Measurements from ENCODE around the gene MXRA8.

MXRA8 gene

DNA sequence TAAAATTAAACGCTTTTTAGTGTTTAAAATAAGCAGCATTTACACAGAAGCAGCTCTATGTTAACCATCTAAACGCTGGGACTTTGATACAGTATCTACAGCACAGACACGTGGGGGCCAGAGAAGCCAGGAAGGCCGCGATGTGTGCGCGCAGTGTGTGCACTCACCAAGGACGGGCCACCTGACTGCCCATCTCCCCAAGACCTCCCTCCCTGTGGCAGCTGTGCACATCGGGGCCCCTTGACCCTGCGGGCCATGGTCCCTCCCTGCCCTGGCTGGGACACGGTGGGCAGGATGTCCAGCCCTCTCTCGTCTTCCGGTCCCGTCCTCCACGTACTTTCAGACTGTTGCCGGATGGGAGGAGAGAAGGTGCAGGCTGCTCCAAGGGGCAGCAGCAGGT, 23.1 kb downstream of the MXRA8 start:
- no peak for DNase-seq (ENCODE audit: low read depth in 1 of 2, low spot score in 1 of 2)
- Histone ChIP-seq H3K27ac (replicated peaks) (no peak overlapping the region), H3K27me3 (ENCODE audit: insufficient read depth, poor library complexity, severe bottlenecking) (no peaks in the 10 kb centered on the region), H3K4me3 (replicated peaks; ENCODE audit: insufficient read depth, low read length) (no peak overlapping the region)
- TF ChIP-seq POLR2AphosphoS5 (IDR thresholded peaks at IDR 0.05; ENCODE audit: low read depth) (no peak), CTCF (IDR thresholded peaks at IDR 0.05; ENCODE audit: insufficient read depth, low read length) (no peak), SPI1 (IDR thresholded peaks at IDR 0.05; ENCODE audit: borderline replicate concordance, low read depth) (no peak), GABPA (IDR thresholded peaks at IDR 0.05; ENCODE audit: low read depth) (no peak)
- TF ChIP-seq, protein P1, sequence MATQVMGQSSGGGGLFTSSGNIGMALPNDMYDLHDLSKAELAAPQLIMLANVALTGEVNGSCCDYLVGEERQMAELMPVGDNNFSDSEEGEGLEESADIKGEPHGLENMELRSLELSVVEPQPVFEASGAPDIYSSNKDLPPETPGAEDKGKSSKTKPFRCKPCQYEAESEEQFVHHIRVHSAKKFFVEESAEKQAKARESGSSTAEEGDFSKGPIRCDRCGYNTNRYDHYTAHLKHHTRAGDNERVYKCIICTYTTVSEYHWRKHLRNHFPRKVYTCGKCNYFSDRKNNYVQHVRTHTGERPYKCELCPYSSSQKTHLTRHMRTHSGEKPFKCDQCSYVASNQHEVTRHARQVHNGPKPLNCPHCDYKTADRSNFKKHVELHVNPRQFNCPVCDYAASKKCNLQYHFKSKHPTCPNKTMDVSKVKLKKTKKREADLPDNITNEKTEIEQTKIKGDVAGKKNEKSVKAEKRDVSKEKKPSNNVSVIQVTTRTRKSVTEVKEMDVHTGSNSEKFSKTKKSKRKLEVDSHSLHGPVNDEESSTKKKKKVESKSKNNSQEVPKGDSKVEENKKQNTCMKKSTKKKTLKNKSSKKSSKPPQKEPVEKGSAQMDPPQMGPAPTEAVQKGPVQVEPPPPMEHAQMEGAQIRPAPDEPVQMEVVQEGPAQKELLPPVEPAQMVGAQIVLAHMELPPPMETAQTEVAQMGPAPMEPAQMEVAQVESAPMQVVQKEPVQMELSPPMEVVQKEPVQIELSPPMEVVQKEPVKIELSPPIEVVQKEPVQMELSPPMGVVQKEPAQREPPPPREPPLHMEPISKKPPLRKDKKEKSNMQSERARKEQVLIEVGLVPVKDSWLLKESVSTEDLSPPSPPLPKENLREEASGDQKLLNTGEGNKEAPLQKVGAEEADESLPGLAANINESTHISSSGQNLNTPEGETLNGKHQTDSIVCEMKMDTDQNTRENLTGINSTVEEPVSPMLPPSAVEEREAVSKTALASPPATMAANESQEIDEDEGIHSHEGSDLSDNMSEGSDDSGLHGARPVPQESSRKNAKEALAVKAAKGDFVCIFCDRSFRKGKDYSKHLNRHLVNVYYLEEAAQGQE (IDR thresholded peaks at IDR 0.05; ENCODE audit: insufficient replicate concordance, low read depth): no peak

DNA sequence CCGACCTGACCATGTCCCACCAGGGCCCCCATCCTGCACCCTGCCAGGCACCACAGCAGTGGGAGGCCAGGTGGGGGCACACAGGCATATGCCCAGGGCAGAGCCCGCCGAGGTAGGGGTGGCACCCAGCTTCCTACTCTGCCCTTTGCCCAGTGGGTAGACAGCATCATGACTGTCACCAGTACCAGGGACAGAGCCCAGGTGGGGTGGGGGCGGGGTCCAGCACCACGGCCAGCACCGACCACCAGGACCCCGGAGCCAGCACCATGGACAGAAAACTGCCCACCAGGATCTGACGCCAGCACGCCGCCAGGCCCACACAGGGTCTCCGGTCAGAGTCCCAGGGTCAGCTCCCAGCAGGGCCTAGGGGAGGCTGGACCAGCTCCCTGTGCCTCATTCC, 23.5 kb downstream of the MXRA8 start:
- no peak overlapping the region for H3K4me3 ChIP-seq (replicated peaks; ENCODE audit: insufficient read depth, low read length)
- H3K27me3 ChIP-seq (ENCODE audit: insufficient read depth, poor library complexity, severe bottlenecking): no peaks in the 10 kb centered on the region
- TF ChIP-seq, protein P1 (IDR thresholded peaks at IDR 0.05; ENCODE audit: insufficient replicate concordance, low read depth): peak; percentile 92
- TF ChIP-seq GABPA (IDR thresholded peaks at IDR 0.05; ENCODE audit: low read depth) (no peak), SPI1 (IDR thresholded peaks at IDR 0.05; ENCODE audit: borderline replicate concordance, low read depth) (no peak), CTCF (IDR thresholded peaks at IDR 0.05; ENCODE audit: insufficient read depth, low read length) (no peak)
- no peak for DNase-seq (ENCODE audit: low read depth in 1 of 2, low spot score in 1 of 2)
- H3K27ac ChIP-seq (replicated peaks): no peak overlapping the region

GRCh38 chr1:1333551-1334241, 24.7 kb downstream of the MXRA8 start:
- Histone ChIP-seq H3K4me3 (replicated peaks; ENCODE audit: insufficient read depth, low read length) (no peak overlapping the region), H3K27ac (replicated peaks) (no peak overlapping the region), H3K27me3 (ENCODE audit: insufficient read depth, poor library complexity, severe bottlenecking) (no peaks in the 10 kb centered on the region)
- DNase-seq (ENCODE audit: low read depth in 1 of 2, low spot score in 1 of 2): no peak
- TF ChIP-seq POLR2AphosphoS5 (IDR thresholded peaks at IDR 0.05; ENCODE audit: low read depth) (no peak; the same call in 1 of the 2 replicates), GABPA (IDR thresholded peaks at IDR 0.05; ENCODE audit: low read depth) (no peak), CTCF (IDR thresholded peaks at IDR 0.05; ENCODE audit: insufficient read depth, low read length) (no peak), SPI1 (IDR thresholded peaks at IDR 0.05; ENCODE audit: borderline replicate concordance, low read depth) (no peak)
- TF ChIP-seq, protein P1 (IDR thresholded peaks at IDR 0.05; ENCODE audit: insufficient replicate concordance, low read depth): no peak
